SK-N-SH treated with all-trans-retinoic acid at 6 μM for 48 hours (cell line): Measurements from ENCODE around the gene HAAO.

Experiments used
- ATAC-seq: fragments of 200-7000 bp; cut with Tn5 transposase; 3 replicates; pipeline ENCODE4 v1.9.1; 2020; ENCODE audit warnings: mild to moderate bottlenecking, moderate library complexity
- ARNTL ChIP-seq: fragments of 450-650 bp; formaldehyde crosslinking; IDR thresholded peaks from 2 replicates; pipeline ENCODE4 v1.5.0; 2020; ENCODE audit warnings: low read depth, mild to moderate bottlenecking, moderate library complexity, borderline replicate concordance
- BACH2 ChIP-seq: fragments of 250-450 bp; sonication (Bioruptor Pico); IDR thresholded peaks from 2 replicates; pipeline ENCODE4 v1.9.0; 2021; ENCODE audit warnings: mild to moderate bottlenecking, borderline replicate concordance
- CREB5 ChIP-seq: fragments of 250-450 bp; sonication (Bioruptor Pico); IDR thresholded peaks from 2 replicates; pipeline ENCODE4 v1.5.1; 2020; ENCODE audit warnings: low read depth, mild to moderate bottlenecking, moderate library complexity
- CSDC2 ChIP-seq: fragments of 250-450 bp; sonication (Bioruptor Pico); IDR thresholded peaks from 2 replicates; pipeline ENCODE4 v1.5.0; 2020; ENCODE audit warnings: mild to moderate bottlenecking, moderate library complexity
- CSRNP3 ChIP-seq: fragments of 250-450 bp; sonication (Bioruptor Pico); IDR thresholded peaks from 2 replicates; pipeline ENCODE4 v1.5.1; 2021; ENCODE audit warnings: mild to moderate bottlenecking, moderate library complexity
- ESRRG ChIP-seq: fragments of 250-450 bp; sonication (Bioruptor Pico); IDR thresholded peaks from 2 replicates; pipeline ENCODE4 v1.6.1; 2021; ENCODE audit warnings: mild to moderate bottlenecking
- ISL1 ChIP-seq: fragments of 250-450 bp; sonication (Bioruptor Pico); IDR thresholded peaks from 2 replicates; pipeline ENCODE4 v2.1.2; 2022; ENCODE audit warnings: mild to moderate bottlenecking, moderate library complexity
- OSR1 ChIP-seq: fragments of 250-450 bp; sonication (Bioruptor Pico); IDR thresholded peaks from 2 replicates; pipeline ENCODE4 v1.8.0; 2022; ENCODE audit warnings: moderate library complexity, mild to moderate bottlenecking, inconsistent platforms
- PATZ1 ChIP-seq: fragments of 250-450 bp; sonication (Bioruptor Pico); IDR thresholded peaks from 2 replicates; pipeline ENCODE4 v1.8.0; 2020; ENCODE audit warnings: mild to moderate bottlenecking, moderate library complexity, borderline replicate concordance
- POU6F1 ChIP-seq: fragments of 250-450 bp; sonication (Bioruptor Pico); IDR thresholded peaks from 2 replicates; pipeline ENCODE4 v1.8.0; 2021; ENCODE audit warnings: low read depth, mild to moderate bottlenecking, moderate library complexity, borderline replicate concordance
- PPARA ChIP-seq: fragments of 250-450 bp; sonication (Bioruptor Pico); IDR thresholded peaks from 2 replicates; pipeline ENCODE4 v1.5.0; 2020; ENCODE audit warnings: mild to moderate bottlenecking, borderline replicate concordance
- RARB ChIP-seq: fragments of 250-450 bp; sonication (Bioruptor Pico); IDR thresholded peaks from 2 replicates; pipeline ENCODE4 v1.8.0; 2021; ENCODE audit warnings: mild to moderate bottlenecking, moderate library complexity
- TCF4 ChIP-seq: fragments of 250-450 bp; sonication (Bioruptor Pico); IDR thresholded peaks from 2 replicates; pipeline ENCODE4 v1.8.0; 2021; ENCODE audit warnings: mild to moderate bottlenecking, moderate library complexity, borderline replicate concordance
- TOX ChIP-seq: fragments of 250-450 bp; sonication (Bioruptor Pico); IDR thresholded peaks from 2 replicates; pipeline ENCODE4 v1.8.0; 2021; ENCODE audit warnings: mild to moderate bottlenecking, moderate library complexity, borderline replicate concordance
- TSHZ2 ChIP-seq: fragments of 250-450 bp; sonication (Bioruptor Pico); IDR thresholded peaks from 2 replicates; pipeline ENCODE4 v1.5.0; 2020; ENCODE audit warnings: mild to moderate bottlenecking, moderate library complexity
- ZC3H10 ChIP-seq: fragments of 250-450 bp; sonication (Bioruptor Pico); IDR thresholded peaks from 2 replicates; pipeline ENCODE4 v1.5.1; 2021; ENCODE audit warnings: mild to moderate bottlenecking, moderate library complexity
- ZFP3 ChIP-seq: fragments of 250-450 bp; sonication (Bioruptor Pico); IDR thresholded peaks from 2 replicates; pipeline ENCODE4 v1.5.0; 2020; ENCODE audit warnings: mild to moderate bottlenecking, moderate library complexity
- ZFP30 ChIP-seq: fragments of 450-650 bp; formaldehyde crosslinking; IDR thresholded peaks from 2 replicates; pipeline ENCODE4 v1.5.0; 2022; ENCODE audit warnings: mild to moderate bottlenecking, moderate library complexity
- ZNF565 ChIP-seq: fragments of 450-650 bp; formaldehyde crosslinking; conservative IDR thresholded peaks from 2 replicates; pipeline ENCODE4 v1.5.0; 2020; ENCODE audit warnings: low read depth, mild to moderate bottlenecking, moderate library complexity
- ZNF70 ChIP-seq: fragments of 450-650 bp; formaldehyde crosslinking; IDR thresholded peaks from 2 replicates; pipeline ENCODE4 v1.5.0; 2020; ENCODE audit warnings: mild to moderate bottlenecking, moderate library complexity
- ZNF8 ChIP-seq: fragments of 450-650 bp; formaldehyde crosslinking; IDR thresholded peaks from 2 replicates; pipeline ENCODE4 v1.5.0; 2020; ENCODE audit warnings: mild to moderate bottlenecking, moderate library complexity

HAAO gene

GRCh38 chr2:42769583-42770287, 22.6 kb downstream of the HAAO start:
- TF ChIP-seq POU6F1 (CRISPR knock-in tag) (no peak), ARNTL (CRISPR knock-in tag) (no peak)
- TF ChIP-seq, all 23 proteins: peak for 0
- no peak; the same call in 2 of the 3 replicates for ATAC-seq

GRCh38 chr2:42768706-42769256, 23.6 kb downstream of the HAAO start:
- no peak for ATAC-seq
- TF ChIP-seq BACH2 (CRISPR knock-in tag) (no peak), ZFP3 (CRISPR knock-in tag) (peak; percentile 98), ESRRG (no peak), ZNF70 (CRISPR knock-in tag) (no peak)

GRCh38 chr2:42767899-42768705, 24.3 kb downstream of the HAAO start:
- TF ChIP-seq ZC3H10 (CRISPR knock-in tag): no peak
- no peak for TF ChIP-seq TOX (CRISPR knock-in tag)
- no peak for TF ChIP-seq ZFP30
- no peak for TF ChIP-seq CREB5 (CRISPR knock-in tag)
- no peak for TF ChIP-seq ZFP3 (CRISPR knock-in tag)
- no peak for TF ChIP-seq ESRRG
- TF ChIP-seq BACH2 (CRISPR knock-in tag): no peak
- TF ChIP-seq ZNF565 (CRISPR knock-in tag): no peak
- TF ChIP-seq ISL1 (CRISPR knock-in tag): no peak
- no peak for TF ChIP-seq OSR1 (CRISPR knock-in tag)
- TF ChIP-seq CSRNP3 (CRISPR knock-in tag): no peak
- TF ChIP-seq ZNF8 (CRISPR knock-in tag): no peak
- TF ChIP-seq TSHZ2: no peak
- TF ChIP-seq PPARA (CRISPR knock-in tag): no peak
- no peak for TF ChIP-seq POU6F1 (CRISPR knock-in tag)
- TF ChIP-seq ZNF70 (CRISPR knock-in tag): no peak
- TF ChIP-seq CSDC2: no peak
- TF ChIP-seq RARB: no peak
- TF ChIP-seq PATZ1 (CRISPR knock-in tag): no peak
- TF ChIP-seq TCF4: no peak
- TF ChIP-seq, all 23 proteins: peak for 0
- ATAC-seq: no peak
